ENCODE measurements around the gene ANKS6. TPM values are rescaled to one million over a fixed set of nuclear protein-coding genes. Genes with fewer than 3 reads are reported as not detected.

ANKS6 gene
- total and polyA plus RNA-seq, 9 of the 15 experiments (the other 6 are each of a cell fraction or from before 2014, with no cell fraction given) = 9.9 to 74.5 (median 36.9) TPM

- H3K9ac ChIP-seq (ENCODE audit: insufficient read depth in 1 of 2, low read depth in 2 of 2, low read length in 2 of 2) = no peak overlapping the region
- no peaks in the 10 kb centered on the region for H3K9me3 ChIP-seq (replicated peaks; ENCODE audit: control insufficient read depth, insufficient read depth, low read depth, low read length)
- TF ChIP-seq U2AF1 (optimal IDR thresholded peaks at IDR 0.05; ENCODE audit: low read depth, low read length) (no peak), MEF2A (IDR thresholded peaks at IDR 0.05; ENCODE audit: control insufficient read depth, low read depth, low read length) (no peak), CBX1 (IDR thresholded peaks at IDR 0.05; ENCODE audit: low read depth) (no peak), THRAP3 (IDR thresholded peaks at IDR 0.05; ENCODE audit: borderline replicate concordance) (no peak), ZNF134 (CRISPR knock-in tag; conservative IDR thresholded peaks at IDR 0.05) (no peak), SMC3 (conservative IDR thresholded peaks at IDR 0.05; ENCODE audit: insufficient read depth, low read depth, low read length) (no peak), HCFC1 (IDR thresholded peaks at IDR 0.05; ENCODE audit: low read depth, low read length) (no peak)
- TF ChIP-seq, protein P1, sequence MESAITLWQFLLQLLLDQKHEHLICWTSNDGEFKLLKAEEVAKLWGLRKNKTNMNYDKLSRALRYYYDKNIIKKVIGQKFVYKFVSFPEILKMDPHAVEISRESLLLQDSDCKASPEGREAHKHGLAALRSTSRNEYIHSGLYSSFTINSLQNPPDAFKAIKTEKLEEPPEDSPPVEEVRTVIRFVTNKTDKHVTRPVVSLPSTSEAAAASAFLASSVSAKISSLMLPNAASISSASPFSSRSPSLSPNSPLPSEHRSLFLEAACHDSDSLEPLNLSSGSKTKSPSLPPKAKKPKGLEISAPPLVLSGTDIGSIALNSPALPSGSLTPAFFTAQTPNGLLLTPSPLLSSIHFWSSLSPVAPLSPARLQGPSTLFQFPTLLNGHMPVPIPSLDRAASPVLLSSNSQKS (CRISPR knock-in tag; IDR thresholded peaks at IDR 0.05) = no peak
- 81% methylated on average over 3 of the region's 3 CpGs for WGBS (ENCODE audit: insufficient coverage, low coverage, missing lambda C conversion rate)
- no peak for ATAC-seq
- H3K4me1 ChIP-seq (replicated peaks in 1 of 2; ENCODE audit: control insufficient read depth in 2 of 2, insufficient read depth in 2 of 2, low read length in 2 of 2) = no peaks in the 10 kb centered on the region
- intact Hi-C loops (cut with micrococcal nuclease) = no loop called here
- no peaks in the 10 kb centered on the region for H3K79me2 ChIP-seq (ENCODE audit: control insufficient read depth, insufficient read depth, low read length)
- H3K4me2 ChIP-seq (ENCODE audit: insufficient read depth, low read length) = no peak overlapping the region
- peaks cover 44% of the 10 kb centered on the region for H3K36me3 ChIP-seq (ENCODE audit: control insufficient read depth, insufficient read depth, low read length)
- H3K27ac ChIP-seq (ENCODE audit: extremely low read depth, low read depth, low read length) = no peak overlapping the region
- H3K4me3 ChIP-seq = no peak overlapping the region
- no peak overlapping the region for H2AFZ ChIP-seq (ENCODE audit: low read depth, low read length)
- ChIA-PET POLR2A (no interaction called here), CTCF (ENCODE audit: low intra/inter-chr PET ratio) (no interaction called here)
- H4K20me1 ChIP-seq (replicated peaks; ENCODE audit: control insufficient read depth, insufficient read depth, low read length) = no peaks in the 10 kb centered on the region
- H3K27me3 ChIP-seq (ENCODE audit: control insufficient read depth in 2 of 2, insufficient read depth in 2 of 2, low read length in 2 of 2) = no peaks in the 10 kb centered on the region
- no peak for DNase-seq (ENCODE audit: extremely low read depth in 1 of 4, low spot score in 3 of 4)
- no peak for FAIRE-seq
- no peaks in the 10 kb centered on the region for H3K9me1 ChIP-seq (ENCODE audit: control insufficient read depth, insufficient read depth, low read length)
- BruUV-seq (replicated peaks) = no TSS peak
- in situ Hi-C loops (cut with MboI) = no loop called here
These were observed 32.2 kb downstream of the ANKS6 start for GRCh38 chr9:98763986-98764745.

Data from K562 (cell line).